ENCODE results near the gene C5orf15. TPM values are rescaled to one million over a fixed set of nuclear protein-coding genes. Genes with fewer than 3 reads are reported as not detected.

The C5orf15 gene
- total RNA-seq, 1 experiment from 2014 or later: 28.8 TPM

DNA sequence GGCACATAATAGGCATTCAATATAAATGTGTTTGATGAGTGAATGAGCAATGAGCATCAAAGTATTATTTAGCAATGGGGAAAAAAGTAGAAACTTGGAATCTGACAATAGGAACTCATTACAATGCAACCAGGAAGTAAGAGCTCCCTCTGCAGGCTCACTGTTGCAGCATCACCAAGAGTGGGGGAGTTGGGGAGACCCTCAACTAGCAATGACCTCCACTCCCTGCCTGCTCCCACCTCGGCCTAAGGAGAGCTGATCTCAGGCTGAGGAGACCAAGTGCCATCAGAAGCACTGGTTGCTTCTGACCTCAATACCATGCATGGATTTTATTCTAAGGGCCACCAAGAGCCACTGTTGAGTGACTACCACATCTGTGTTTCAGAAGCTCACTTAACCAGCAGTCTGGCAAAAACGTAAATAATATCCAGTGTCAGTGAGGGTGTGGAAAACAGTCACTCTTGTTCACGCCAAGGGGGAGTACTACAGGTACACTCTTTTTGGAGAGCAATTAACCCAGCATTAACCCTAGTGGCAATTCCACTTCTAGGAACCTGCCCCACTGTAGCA, 28.3 kb upstream of the C5orf15 start:
- intact Hi-C loops (cut with micrococcal nuclease): no loop called here
- peaks cover 65% of the 10 kb centered on the region; the same call in 1 of the 2 replicates for H4K20me1 ChIP-seq (ENCODE audit: insufficient read depth)
- ATAC-seq (peak; percentile 54), DNase-seq (ENCODE audit: low read depth, low spot score) (no peak)
- H2AFZ ChIP-seq (ENCODE audit: low read depth, low read length, poor library complexity, severe bottlenecking): no peak overlapping the region
- ChIA-PET RAD21 (ENCODE audit: low non-redundant PET in 1 of 2, low total read pairs in 2 of 2, uncharacterized antibody in 2 of 2, unreplicated experiment in 2 of 2) (no interaction called here), CTCF (interaction anchor here (1.1 to 2.2 kb wide), 4 partner anchors 16 to 35 kb away, joined by 3 to 6 read pairs (median 4); no protein-coding TSS in a partner anchor), POLR2A (no interaction called here)
- no TSS peak for BruUV-seq (replicated peaks)
- H3K9me3 ChIP-seq (ENCODE audit: control insufficient read depth in 1 of 2, insufficient read depth in 1 of 2, low read depth in 1 of 2, low read length in 2 of 2): no peaks in the 10 kb centered on the region
- H3K9ac ChIP-seq (ENCODE audit: low read length): no peak overlapping the region
- H3K9me2 ChIP-seq (ENCODE audit: insufficient read depth): no peaks in the 10 kb centered on the region
- no peak overlapping the region for H3K4me2 ChIP-seq (ENCODE audit: low read length)
- H3K4me3 ChIP-seq (replicated peaks in 1 of 2; ENCODE audit: low read depth in 1 of 2, low read length in 2 of 2): no peak overlapping the region
- no peaks in the 10 kb centered on the region for H3K27me3 ChIP-seq (ENCODE audit: insufficient read depth, low read length)
- peaks cover 100% of the 10 kb centered on the region for H3K79me2 ChIP-seq (ENCODE audit: insufficient read depth, low read length)
- H3K36me3 ChIP-seq (ENCODE audit: control insufficient read depth in 1 of 2, insufficient read depth in 2 of 2, low read length in 2 of 2): peaks cover 10 to 14% of the 10 kb centered on the region in 2 experiments; a peak in 3 of 4 replicates
- H3K27ac ChIP-seq (ENCODE audit: low read depth, low read length): no peak overlapping the region
- TF ChIP-seq, protein P1, sequence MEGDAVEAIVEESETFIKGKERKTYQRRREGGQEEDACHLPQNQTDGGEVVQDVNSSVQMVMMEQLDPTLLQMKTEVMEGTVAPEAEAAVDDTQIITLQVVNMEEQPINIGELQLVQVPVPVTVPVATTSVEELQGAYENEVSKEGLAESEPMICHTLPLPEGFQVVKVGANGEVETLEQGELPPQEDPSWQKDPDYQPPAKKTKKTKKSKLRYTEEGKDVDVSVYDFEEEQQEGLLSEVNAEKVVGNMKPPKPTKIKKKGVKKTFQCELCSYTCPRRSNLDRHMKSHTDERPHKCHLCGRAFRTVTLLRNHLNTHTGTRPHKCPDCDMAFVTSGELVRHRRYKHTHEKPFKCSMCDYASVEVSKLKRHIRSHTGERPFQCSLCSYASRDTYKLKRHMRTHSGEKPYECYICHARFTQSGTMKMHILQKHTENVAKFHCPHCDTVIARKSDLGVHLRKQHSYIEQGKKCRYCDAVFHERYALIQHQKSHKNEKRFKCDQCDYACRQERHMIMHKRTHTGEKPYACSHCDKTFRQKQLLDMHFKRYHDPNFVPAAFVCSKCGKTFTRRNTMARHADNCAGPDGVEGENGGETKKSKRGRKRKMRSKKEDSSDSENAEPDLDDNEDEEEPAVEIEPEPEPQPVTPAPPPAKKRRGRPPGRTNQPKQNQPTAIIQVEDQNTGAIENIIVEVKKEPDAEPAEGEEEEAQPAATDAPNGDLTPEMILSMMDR (IDR thresholded peaks at IDR 0.05 in 2 of 3, conservative IDR thresholded peaks at IDR 0.05 in 1 of 3; ENCODE audit: borderline replicate concordance in 1 of 3, insufficient read depth in 1 of 3, low read depth in 2 of 3, low read length in 2 of 3): peak in 2 of 3 experiments; percentile 78 to 81; a peak in 4 of 6 replicates
- no peak for TF ChIP-seq ZFX (IDR thresholded peaks at IDR 0.05)
- H3K4me1 ChIP-seq (ENCODE audit: control insufficient read depth in 1 of 2, insufficient read depth in 2 of 2, low read length in 2 of 2): peaks cover 0 to 32% of the 10 kb centered on the region in 2 experiments; a peak in 3 of 4 replicates

DNA sequence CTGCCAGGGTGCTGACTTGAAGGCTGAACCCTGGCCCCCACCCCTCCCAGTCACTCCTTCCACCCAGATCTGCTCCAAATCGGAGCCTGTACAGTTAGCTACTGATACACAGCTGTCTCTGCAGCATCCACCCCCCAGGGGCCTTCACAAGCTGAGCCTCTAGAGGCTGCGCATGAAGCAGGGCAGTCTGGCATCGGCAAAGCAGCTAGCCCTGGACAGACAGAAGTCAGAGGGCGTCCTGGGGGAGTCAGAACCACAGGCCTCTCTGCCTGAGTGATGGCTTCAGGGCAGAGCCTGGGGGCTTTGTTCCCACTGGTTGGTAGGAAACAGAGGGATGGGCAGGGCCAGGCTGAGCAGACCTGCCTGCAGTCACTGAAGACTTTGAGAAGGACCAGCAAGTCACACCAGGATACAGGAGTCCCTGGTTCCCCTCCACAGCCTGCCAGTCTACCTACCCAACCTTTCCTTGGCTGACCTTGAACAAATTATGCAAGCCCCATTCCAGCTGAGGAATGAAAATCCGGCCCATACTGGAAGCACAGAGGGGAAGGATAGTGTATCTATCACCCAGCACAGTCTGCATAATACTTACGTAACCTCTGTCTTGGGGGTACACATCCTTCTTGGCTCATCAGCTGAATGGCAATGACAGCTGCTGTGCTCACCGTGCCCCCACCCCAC, 27.6 kb upstream of the C5orf15 start:
- H3K9me3 ChIP-seq (ENCODE audit: control insufficient read depth in 1 of 2, insufficient read depth in 1 of 2, low read depth in 1 of 2, low read length in 2 of 2): no peaks in the 10 kb centered on the region
- H2AFZ ChIP-seq (ENCODE audit: low read depth, low read length, poor library complexity, severe bottlenecking): no peak overlapping the region
- H3K4me1 ChIP-seq (ENCODE audit: control insufficient read depth in 1 of 2, insufficient read depth in 2 of 2, low read length in 2 of 2): peaks cover 0 to 30% of the 10 kb centered on the region in 2 experiments; a peak in 3 of 4 replicates
- peaks cover 100% of the 10 kb centered on the region for H3K79me2 ChIP-seq (ENCODE audit: insufficient read depth, low read length)
- H3K4me3 ChIP-seq (replicated peaks in 1 of 2; ENCODE audit: low read depth in 1 of 2, low read length in 2 of 2): no peak overlapping the region
- intact Hi-C loops (cut with micrococcal nuclease): no loop called here
- CTCF ChIA-PET: interaction anchor here (0.5 to 2.2 kb wide), 4 partner anchors 15 to 212 kb away, joined by 3 to 6 read pairs (median 4); no protein-coding TSS in a partner anchor
- no peak overlapping the region for H3K9ac ChIP-seq (ENCODE audit: low read length)
- peaks cover 14 to 19% of the 10 kb centered on the region in 2 experiments; a peak in 3 of 4 replicates for H3K36me3 ChIP-seq (ENCODE audit: control insufficient read depth in 1 of 2, insufficient read depth in 2 of 2, low read length in 2 of 2)
- no peak overlapping the region; the same call in 1 of the 2 replicates for H3K27ac ChIP-seq (ENCODE audit: low read depth, low read length)
- peaks cover 65% of the 10 kb centered on the region; the same call in 1 of the 2 replicates for H4K20me1 ChIP-seq (ENCODE audit: insufficient read depth)
- DNase-seq (ENCODE audit: low read depth, low spot score) (no peak), ATAC-seq (no peak)
- H3K9me2 ChIP-seq (ENCODE audit: insufficient read depth): no peaks in the 10 kb centered on the region
- RAD21 ChIA-PET (ENCODE audit: low non-redundant PET in 1 of 2, low total read pairs in 2 of 2, uncharacterized antibody in 2 of 2, unreplicated experiment in 2 of 2): interaction anchor here in 1 of 2 experiments (1.4 kb wide), 1 partner anchor 16 kb away, joined by 4 read pairs; no protein-coding TSS in a partner anchor
- BruUV-seq (replicated peaks): no TSS peak
- H3K27me3 ChIP-seq (ENCODE audit: insufficient read depth, low read length): no peaks in the 10 kb centered on the region
- H3K4me2 ChIP-seq (ENCODE audit: low read length): no peak overlapping the region
- POLR2A ChIA-PET: no interaction called here
- TF ChIP-seq EZH2 (IDR thresholded peaks at IDR 0.05): no peak
- TF ChIP-seq CEBPB (IDR thresholded peaks at IDR 0.05; ENCODE audit: low read depth): no peak
- TF ChIP-seq ZNF274 (IDR thresholded peaks at IDR 0.05; ENCODE audit: low read depth, low read length): no peak
- no peak for TF ChIP-seq EGR1 (IDR thresholded peaks at IDR 0.05; ENCODE audit: low read depth)
- TF ChIP-seq POLR2AphosphoS5 (IDR thresholded peaks at IDR 0.05; ENCODE audit: low read depth, low read length): no peak
- TF ChIP-seq ELF1 (IDR thresholded peaks at IDR 0.05; ENCODE audit: borderline replicate concordance, low read depth): no peak
- no peak for TF ChIP-seq TCF7L2 (IDR thresholded peaks at IDR 0.05; ENCODE audit: borderline replicate concordance, extremely low read depth, insufficient read depth, insufficient read length)
- no peak for TF ChIP-seq RAD21 (IDR thresholded peaks at IDR 0.05; ENCODE audit: low read depth)
- TF ChIP-seq, protein P2, sequence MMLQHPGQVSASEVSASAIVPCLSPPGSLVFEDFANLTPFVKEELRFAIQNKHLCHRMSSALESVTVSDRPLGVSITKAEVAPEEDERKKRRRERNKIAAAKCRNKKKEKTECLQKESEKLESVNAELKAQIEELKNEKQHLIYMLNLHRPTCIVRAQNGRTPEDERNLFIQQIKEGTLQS (IDR thresholded peaks at IDR 0.05): no peak
- TF ChIP-seq EZH2phosphoT487 (IDR thresholded peaks at IDR 0.05; ENCODE audit: borderline replicate concordance): no peak
- no peak for TF ChIP-seq CBX3 (IDR thresholded peaks at IDR 0.05; ENCODE audit: low read depth)
- no peak for TF ChIP-seq POLR2A (IDR thresholded peaks at IDR 0.05; ENCODE audit: borderline replicate concordance, extremely low read depth, insufficient read depth, insufficient read length)
- TF ChIP-seq SP1 (IDR thresholded peaks at IDR 0.05; ENCODE audit: low read depth): no peak
- no peak for TF ChIP-seq JUND (IDR thresholded peaks at IDR 0.05)
- TF ChIP-seq SRF (IDR thresholded peaks at IDR 0.05; ENCODE audit: low read depth): no peak

Measured in HCT116 (cell line).